RWPE1 (cell line): ENCODE data around the gene OCSTAMP.

Experiments
- CTCF ChIA-PET: fragments of 350-600 bp; sonication (Branson Sonifier 250); formaldehyde crosslinking; extraction: SDS; loops from one replicate; lab custom pipeline; 2021; lab: Yijun Ruan, JAX
- POLR2A ChIA-PET: fragments of 400-600 bp; formaldehyde crosslinking; extraction: SDS; loops from one replicate; lab custom pipeline; 2020; ENCODE audit warnings: antibody characterized with exemption; ENCODE audit not compliant: low non-redundant PET; lab: Yijun Ruan, JAX
- DNase-seq: peaks from one replicate; pipeline ENCODE4 v3.0.0; 2012; ENCODE audit warnings: low spot score
- H3K27ac ChIP-seq: fragments of 450-650 bp; 2 replicates; pipeline ENCODE4 v1.5.1; 2017
- CTCF ChIP-seq: fragments of 450-650 bp; conservative IDR thresholded peaks from 2 replicates; pipeline ENCODE4 v1.5.1; 2017; ENCODE audit warnings: low read depth, mild to moderate bottlenecking

Gene OCSTAMP

DNA sequence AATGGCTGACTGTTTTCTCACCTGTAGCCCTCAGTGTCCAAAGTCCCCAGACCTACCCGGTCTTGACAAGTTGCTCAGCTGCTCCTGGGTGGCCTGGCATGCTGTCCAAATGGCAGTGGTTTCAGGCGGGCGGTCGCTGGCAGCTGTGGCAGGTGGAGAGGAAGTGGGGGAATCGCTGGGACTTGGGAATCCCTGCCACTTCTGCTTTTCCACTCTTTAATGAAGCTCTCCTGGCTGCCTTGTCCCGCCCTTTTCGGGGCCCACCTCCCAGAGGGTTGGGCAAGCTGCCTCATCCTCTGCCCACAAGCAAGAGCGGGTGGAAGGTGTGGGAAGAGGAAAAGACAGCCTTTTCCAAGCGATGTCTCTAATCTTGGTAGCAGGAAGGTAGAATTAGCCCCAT is at the start of gene OCSTAMP:
Gene OCSTAMP, minus strand, starts transcription at position 194 of the 400 bp plus-strand sequence. Its CDS starts 94 bp downstream, at position 100.
- H3K27ac ChIP-seq, result no peak within 1 kb of the TSS
- no peak for TF ChIP-seq CTCF
- CTCF ChIA-PET, result interaction anchor here (0.9 to 3.4 kb wide), 6 partner anchors 11 to 132 kb away, joined by 3 to 19 read pairs (median 4); no protein-coding TSS in a partner anchor
- POLR2A ChIA-PET, result no interaction called here
- no peak for DNase-seq

GRCh38 chr20:46599227-46599987 is 49.0 kb upstream of the OCSTAMP start:
- ChIA-PET POLR2A (no interaction called here), CTCF (interaction anchor here (0.6 kb wide), 1 partner anchor 10 kb away, joined by 3 read pairs; no protein-coding TSS in a partner anchor)
- DNase-seq, result no peak
- H3K27ac ChIP-seq, result no peak overlapping the region
- no peak for TF ChIP-seq CTCF

DNA sequence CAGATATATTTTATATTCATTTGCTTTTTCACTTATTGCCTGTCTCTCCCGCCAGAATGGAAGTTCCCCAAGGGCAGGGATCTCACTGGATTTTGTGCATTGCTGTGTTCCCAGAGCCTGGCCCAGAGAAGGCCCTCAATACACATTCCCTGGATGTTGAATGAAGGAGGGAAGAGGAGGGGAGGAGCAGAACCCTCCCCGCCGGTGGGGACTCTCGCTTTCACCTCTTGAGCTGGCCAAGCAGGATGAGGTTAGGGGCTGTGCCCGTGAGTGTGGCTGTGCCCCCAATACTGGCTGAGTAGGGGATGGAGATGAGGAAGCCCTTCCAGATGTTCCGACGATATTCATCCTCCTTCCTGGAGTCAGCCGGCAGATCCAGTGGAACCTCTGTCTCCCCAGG is 45.5 kb upstream of the OCSTAMP start:
- DNase-seq, result no peak
- POLR2A ChIA-PET, result no interaction called here
- no peak for TF ChIP-seq CTCF
- no peak overlapping the region for H3K27ac ChIP-seq
- CTCF ChIA-PET, result interaction anchor here (1.1 kb wide), 1 partner anchor 13 kb away, joined by 4 read pairs; no protein-coding TSS in a partner anchor

DNA sequence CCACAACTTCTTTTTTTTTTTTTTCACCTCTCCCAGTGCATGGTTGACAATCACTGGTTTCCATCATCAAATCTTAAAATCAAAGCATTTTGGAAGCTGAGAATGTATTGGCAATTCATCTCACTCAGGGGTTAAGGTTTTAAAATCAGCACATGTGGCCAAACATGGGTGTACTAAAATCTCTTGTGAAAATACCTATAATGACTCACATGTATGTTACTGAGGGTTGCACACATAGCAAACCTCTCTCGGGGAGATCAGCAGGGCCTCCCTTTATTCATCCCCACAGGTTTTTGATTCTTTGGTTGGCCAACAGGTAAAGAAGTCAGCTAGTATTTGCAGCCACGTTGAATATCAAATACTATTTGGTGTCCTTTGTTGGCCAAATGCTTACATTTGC is 44.3 kb upstream of the OCSTAMP start:
- POLR2A ChIA-PET, result no interaction called here
- no peak overlapping the region for H3K27ac ChIP-seq
- DNase-seq, result no peak
- TF ChIP-seq CTCF, result no peak
- CTCF ChIA-PET, result interaction anchor here (0.6 to 1.1 kb wide), 3 partner anchors 10 to 203 kb away, joined by 3 to 5 read pairs (median 4); no protein-coding TSS in a partner anchor

GRCh38 chr20:46592580-46593362 is 42.3 kb upstream of the OCSTAMP start:
- POLR2A ChIA-PET, result no interaction called here
- H3K27ac ChIP-seq, result no peak overlapping the region
- DNase-seq, result no peak
- CTCF ChIA-PET, result interaction anchor here (0.6 to 0.7 kb wide), 2 partner anchors 30 to 41 kb away, joined by 3 to 4 read pairs; no protein-coding TSS in a partner anchor
- TF ChIP-seq CTCF, result no peak

DNA sequence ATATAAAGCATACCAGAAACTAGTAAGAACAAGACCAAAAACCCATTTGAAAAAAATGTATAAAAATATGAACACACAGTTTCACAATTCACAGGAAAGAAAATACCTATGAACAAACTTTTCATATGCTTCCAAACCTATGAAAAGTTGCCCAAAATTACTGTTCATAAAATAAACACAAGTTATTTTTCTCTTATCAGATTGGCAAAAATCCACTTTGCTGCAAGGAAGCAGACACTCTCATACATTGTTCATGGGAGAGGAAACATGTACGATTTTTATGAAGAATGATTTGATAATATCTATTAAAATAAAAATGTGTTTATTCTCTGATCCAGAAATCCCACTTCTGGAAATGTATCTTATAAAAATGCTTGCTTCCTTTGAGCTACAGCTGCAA is 40.0 kb upstream of the OCSTAMP start:
- ChIA-PET CTCF (interaction anchor here (0.5 kb wide), 1 partner anchor 604 kb away, joined by 3 read pairs; no protein-coding TSS in a partner anchor), POLR2A (no interaction called here)
- TF ChIP-seq CTCF, result no peak
- DNase-seq, result no peak
- H3K27ac ChIP-seq, result no peak overlapping the region
